HS-27A (cell line): ENCODE measurements around the gene SLC47A2.
A peak's percentile ranks its signal among the peaks of the same experiment; 100 is the strongest.

Experiments
- DNase-seq: peaks from one replicate; pipeline ENCODE4 v3.0.0-alpha.2; 2012; ENCODE audit warnings: low read depth, missing footprints

The SLC47A2 gene

GRCh38 chr17:19645734-19646201 lies 70.6 kb downstream of the SLC47A2 start:
- peak; percentile 9 for DNase-seq

GRCh38 chr17:19644493-19645210 lies 71.7 kb downstream of the SLC47A2 start:
- DNase-seq: no peak

GRCh38 chr17:19642373-19642893 lies 74.0 kb downstream of the SLC47A2 start:
- no peak for DNase-seq

- DNase-seq: no peak
Measured at GRCh38 chr17:19641687-19642372, 74.6 kb downstream of the SLC47A2 start.

- DNase-seq: no peak
Measured at GRCh38 chr17:19631905-19632304, 84.5 kb downstream of the SLC47A2 start.

GRCh38 chr17:19630661-19631060 lies 85.7 kb downstream of the SLC47A2 start:
- peak; percentile 4 for DNase-seq

- DNase-seq: no peak
Measured at GRCh38 chr17:19630035-19630434, 86.3 kb downstream of the SLC47A2 start.

GRCh38 chr17:19629449-19629848 lies 86.9 kb downstream of the SLC47A2 start:
- DNase-seq: no peak
